HepG2 (cell line): Measurements from ENCODE around the gene NUAK2. TPM values are rescaled to one million over a fixed set of nuclear protein-coding genes. Genes with fewer than 3 reads are reported as not detected.

Experiments used
- ATAC-seq: fragments of 200-7000 bp; cut with Tn5 transposase; 3 replicates; pipeline ENCODE4 v1.9.1; 2020; ENCODE audit warnings: mild to moderate bottlenecking, moderate library complexity
- BruUV-seq: library from RNA; stranded (reverse); fragments of 400-500 nt; replicated peaks from 2 replicates; lab custom pipeline; 2021; lab: Mats Ljungman, UMichigan
- CTCF ChIA-PET: fragments of 300-600 bp; formaldehyde crosslinking; extraction: SDS; loops from one replicate; lab custom pipeline; 2021; ENCODE audit warnings: low total read pairs, inconsistent platforms, low intra/inter-chr PET ratio; lab: Yijun Ruan, JAX
- POLR2A ChIA-PET: fragments of 350-600 bp; sonication (Branson Sonifier 250); formaldehyde crosslinking; loops from one replicate; lab custom pipeline; 2020; ENCODE audit warnings: antibody characterized with exemption, inconsistent platforms; lab: Yijun Ruan, JAX
- DNase-seq: peaks from one replicate; pipeline ENCODE4 v3.0.0-alpha.2; 2015; ENCODE audit warnings: low spot score
- FAIRE-seq: peaks from 3 replicates; lab custom pipeline; 2011; peaks lifted over from hg19 to GRCh38; lab: Jason Lieb, UNC
- H2AFZ ChIP-seq: one replicate; pipeline ENCODE4 v1.6.1; 2011; ENCODE audit warnings: low read length, inconsistent platforms
- H3K27ac ChIP-seq: fragments of 300-600 bp; 3 replicates; pipeline ENCODE4 v1.8.0; 2011; ENCODE audit warnings: mixed run types, mild to moderate bottlenecking, mixed read lengths, low read length, inconsistent platforms; ENCODE audit not compliant: insufficient read depth; ENCODE audit errors: extremely low read length
- H3K27me3 ChIP-seq, 2 experiments: fragments of 200-600 bp in 1 of 2; 2 replicates in 1 of 2; 3 replicates in 1 of 2; pipeline versions ENCODE4 v1.6.0 to v1.8.0; 2011; ENCODE audit warnings: low read length in 2 of 2, mild to moderate bottlenecking in 2 of 2, moderate library complexity in 2 of 2, inconsistent platforms in 1 of 2; ENCODE audit not compliant: insufficient read depth in 2 of 2, control insufficient read depth in 1 of 2
- H3K36me3 ChIP-seq, 2 experiments: fragments of 200-600 bp in 1 of 2; replicated peaks in 1 of 2; 2 replicates in 1 of 2; 3 replicates in 1 of 2; pipeline versions ENCODE4 v1.5.1 to v1.8.0; 2011; ENCODE audit warnings: low read length in 2 of 2, inconsistent platforms in 1 of 2; ENCODE audit not compliant: insufficient read depth in 2 of 2, control insufficient read depth in 1 of 2
- H3K4me1 ChIP-seq: 2 replicates; pipeline ENCODE4 v1.5.1; 2012; ENCODE audit warnings: low read length, inconsistent platforms; ENCODE audit not compliant: insufficient read depth
- H3K4me2 ChIP-seq: 2 replicates; pipeline ENCODE4 v1.6.0; 2011; ENCODE audit warnings: low read depth, low read length, inconsistent platforms
- H3K4me3 ChIP-seq, 3 experiments: fragments of 200-600 bp in 1 of 3; sonication (generic), shearing (Covaris generic) in 1 of 3; replicated peaks in 1 of 3; 2 replicates each; pipeline ENCODE4 v1.5.1; 2011 to 2016; ENCODE audit warnings: low read length in 3 of 3, inconsistent platforms in 2 of 3, low read depth in 2 of 3, mild to moderate bottlenecking in 2 of 3, control low read depth in 1 of 3, mixed read lengths in 1 of 3; ENCODE audit not compliant: insufficient read depth in 1 of 3
- H3K79me2 ChIP-seq: one replicate; pipeline ENCODE4 v1.6.1; 2011; ENCODE audit warnings: low read length, inconsistent platforms; ENCODE audit not compliant: insufficient read depth
- H3K9ac ChIP-seq: 2 replicates; pipeline ENCODE4 v1.6.0; 2011; ENCODE audit warnings: mild to moderate bottlenecking, low read depth, low read length, inconsistent platforms; ENCODE audit not compliant: insufficient read depth
- H3K9me3 ChIP-seq: 2 replicates; pipeline ENCODE4 v1.5.1; 2012; ENCODE audit warnings: mild to moderate bottlenecking, low read length
- H4K20me1 ChIP-seq: 2 replicates; pipeline ENCODE4 v1.6.0; 2011; ENCODE audit warnings: inconsistent platforms, mild to moderate bottlenecking, low read length, moderate library complexity; ENCODE audit not compliant: insufficient read depth
- ATF1 ChIP-seq: IDR thresholded peaks from 2 replicates; pipeline ENCODE4 v1.6.1; 2016; ENCODE audit warnings: mild to moderate bottlenecking, control low read depth
- FOXM1 ChIP-seq: sonication (generic); formaldehyde crosslinking; IDR thresholded peaks from 2 replicates; pipeline ENCODE4 v1.5.0; 2020; ENCODE audit warnings: missing genetic modification reagents
- JUNB ChIP-seq: sonication (generic); formaldehyde crosslinking; IDR thresholded peaks from 2 replicates; pipeline ENCODE4 v1.8.0; 2022; ENCODE audit warnings: missing genetic modification reagents, mild to moderate bottlenecking, borderline replicate concordance
- MBNL3 ChIP-seq: fragments of 250-450 bp; sonication (Bioruptor Pico); conservative IDR thresholded peaks from 2 replicates; pipeline ENCODE4 v1.8.0; 2022; ENCODE audit warnings: mild to moderate bottlenecking, inconsistent platforms
- NFKBIZ ChIP-seq: IDR thresholded peaks from 2 replicates; pipeline ENCODE4 v1.6.1; 2018; ENCODE audit warnings: missing genetic modification reagents, missing compliant biosample characterization
- TSC22D2 ChIP-seq: sonication (generic); formaldehyde crosslinking; IDR thresholded peaks from 2 replicates; pipeline ENCODE4 v1.5.1; 2020; ENCODE audit warnings: missing genetic modification reagents, mild to moderate bottlenecking, borderline replicate concordance
- ZNF20 ChIP-seq: sonication (generic); formaldehyde crosslinking; IDR thresholded peaks from 2 replicates; pipeline ENCODE4 v1.4.0; 2020; ENCODE audit warnings: mild to moderate bottlenecking, moderate library complexity, missing genetic modification reagents
- ZNF629 ChIP-seq: sonication (generic); formaldehyde crosslinking; conservative IDR thresholded peaks from 2 replicates; pipeline ENCODE4 v1.5.0; 2020; ENCODE audit warnings: missing genetic modification reagents
- ZNF678 ChIP-seq: sonication (generic); formaldehyde crosslinking; IDR thresholded peaks from 2 replicates; pipeline ENCODE4 v1.4.0; 2020; ENCODE audit warnings: mild to moderate bottlenecking, missing genetic modification reagents
- WGBS: methylation state at CpG from one replicate; pipeline ENCODE4 v1.1.6; 2017; ENCODE audit warnings: low lambda C conversion rate; 5-methylcytosine and 5-hydroxymethylcytosine counted together
- in situ Hi-C: cut with HindIII; loops from 2 replicates; pipeline ENCODE4 v1.10.0; 2017; ENCODE audit warnings: low pct_unique_long_range_greater_than_20kb; ENCODE audit not compliant: extremely low pct_ligation_motif_present
- intact Hi-C: fragments of 100-400 bp; cut with micrococcal nuclease; formaldehyde crosslinking; loops from one replicate; pipeline ENCODE4 v1.10.0; 2022; ENCODE audit not compliant: unreplicated experiment
- polyA plus RNA-seq, 8 experiments: library from polyadenylated mRNA; depleted of rRNA in 3 of 8; stranded (reverse) in 7 of 8; unstranded in 1 of 8; fragments of >200 nt; fragmentation: Illumina TruSeq in 4 of 8; extraction: Trizol in 4 of 8; gene quantifications; 2 replicates each; pipeline versions ENCODE4 v1.2.1 to v1.2.3, GENCODE V29; 2011 to 2016; ENCODE audit warnings: low read depth in 4 of 8, missing spikeins in 1 of 8, mixed read lengths in 1 of 8; ENCODE audit not compliant: insufficient read depth in 1 of 8
- total RNA-seq, 5 experiments: library from RNA; depleted of rRNA; stranded (reverse); fragments of >200 nt; fragmentation: Illumina TruSeq; extraction: Trizol; gene quantifications; 2 replicates each; pipeline ENCODE4 v1.2.3, GENCODE V29; 2016; ENCODE audit warnings: low read depth in 1 of 5
- TF ChIP-seq, protein P1 (sequence below): sonication (generic); formaldehyde crosslinking; IDR thresholded peaks from 2 replicates; pipeline ENCODE4 v1.8.1; 2023; ENCODE audit warnings: missing genetic modification reagents, mild to moderate bottlenecking, borderline replicate concordance
- TF ChIP-seq, protein P2 (sequence below), 2 experiments: sonication (generic) in 1 of 2; formaldehyde crosslinking in 1 of 2; IDR thresholded peaks; 2 replicates each; pipeline versions ENCODE4 v1.4.0 to v1.6.1; 2018 to 2020; ENCODE audit warnings: missing genetic modification reagents in 2 of 2, borderline replicate concordance in 1 of 2, low read depth in 1 of 2, mild to moderate bottlenecking in 1 of 2, missing biosample characterization in 1 of 2

NUAK2 gene
- total and polyA plus RNA-seq, 2 of the 13 experiments (the other 11 are each of a cell fraction or from before 2014, with no cell fraction given): 0.75 to 1.1 TPM

DNA sequence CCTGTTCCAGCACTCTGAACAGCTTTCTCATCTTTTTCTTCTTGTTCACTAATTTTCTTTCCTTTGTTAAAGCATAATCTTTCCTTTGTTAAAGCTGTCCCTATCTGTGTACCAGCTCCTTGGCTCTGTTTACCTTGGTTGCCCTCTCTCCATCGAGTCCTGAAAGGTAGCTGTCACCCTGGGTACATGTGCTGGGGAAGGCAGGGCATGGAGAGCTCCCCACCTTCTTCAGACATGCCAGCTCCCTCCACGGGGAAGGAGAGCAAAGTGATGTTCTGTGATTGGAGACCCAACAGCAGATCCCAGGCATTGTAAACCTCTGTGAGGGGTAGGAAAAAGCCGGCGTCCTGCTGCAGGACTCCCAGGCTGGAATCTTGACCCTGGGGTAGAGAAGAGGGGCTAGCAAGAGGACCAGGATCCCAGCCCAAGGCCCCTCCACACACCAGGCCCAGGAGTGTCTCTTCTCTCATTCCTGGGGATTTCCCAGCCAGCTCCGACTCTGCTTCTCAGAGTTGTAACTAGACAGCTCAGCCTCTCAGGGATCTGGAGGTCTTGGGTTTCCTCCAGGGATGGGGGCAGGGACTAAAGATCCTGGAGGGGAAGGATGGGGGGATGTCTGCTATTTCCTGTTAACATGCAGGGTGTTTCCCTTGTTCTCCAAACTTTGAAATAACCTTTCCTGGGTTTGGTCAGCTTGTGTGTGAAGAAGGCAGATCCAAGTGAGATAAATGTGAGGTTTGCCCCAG lies 59.4 kb downstream of the NUAK2 start:
- peaks cover 22% of the 10 kb centered on the region for H3K4me1 ChIP-seq
- intact Hi-C loops: no loop called here
- no TSS peak for BruUV-seq
- no peak for DNase-seq
- no peaks in the 10 kb centered on the region for H3K9me3 ChIP-seq
- H3K4me2 ChIP-seq: no peak overlapping the region
- TF ChIP-seq TSC22D2 (CRISPR knock-in tag) (no peak), ZNF20 (CRISPR knock-in tag) (no peak), ZNF629 (no peak), ZNF678 (CRISPR knock-in tag) (no peak), NFKBIZ (CRISPR knock-in tag) (no peak), JUNB (no peak), ATF1 (CRISPR knock-in tag) (no peak), MBNL3 (no peak), FOXM1 (CRISPR knock-in tag) (no peak)
- TF ChIP-seq, protein P1, sequence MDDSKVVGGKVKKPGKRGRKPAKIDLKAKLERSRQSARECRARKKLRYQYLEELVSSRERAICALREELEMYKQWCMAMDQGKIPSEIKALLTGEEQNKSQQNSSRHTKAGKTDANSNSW (CRISPR knock-in tag): no peak
- TF ChIP-seq, protein P2, sequence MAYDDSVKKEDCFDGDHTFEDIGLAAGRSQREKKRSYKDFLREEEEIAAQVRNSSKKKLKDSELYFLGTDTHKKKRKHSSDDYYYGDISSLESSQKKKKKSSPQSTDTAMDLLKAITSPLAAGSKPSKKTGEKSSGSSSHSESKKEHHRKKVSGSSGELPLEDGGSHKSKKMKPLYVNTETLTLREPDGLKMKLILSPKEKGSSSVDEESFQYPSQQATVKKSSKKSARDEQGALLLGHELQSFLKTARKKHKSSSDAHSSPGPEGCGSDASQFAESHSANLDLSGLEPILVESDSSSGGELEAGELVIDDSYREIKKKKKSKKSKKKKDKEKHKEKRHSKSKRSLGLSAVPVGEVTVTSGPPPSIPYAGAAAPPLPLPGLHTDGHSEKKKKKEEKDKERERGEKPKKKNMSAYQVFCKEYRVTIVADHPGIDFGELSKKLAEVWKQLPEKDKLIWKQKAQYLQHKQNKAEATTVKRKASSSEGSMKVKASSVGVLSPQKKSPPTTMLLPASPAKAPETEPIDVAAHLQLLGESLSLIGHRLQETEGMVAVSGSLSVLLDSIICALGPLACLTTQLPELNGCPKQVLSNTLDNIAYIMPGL (CRISPR knock-in tag; IDR thresholded peaks at IDR 0.05; ENCODE audit: borderline replicate concordance in 1 of 2, low read depth in 1 of 2): no peak
- 0% methylated on average over 2 of the region's 5 CpGs for WGBS
- no peak overlapping the region for H3K4me3 ChIP-seq
- no peak overlapping the region for H3K27ac ChIP-seq
- no peak for FAIRE-seq
- H3K79me2 ChIP-seq: no peaks in the 10 kb centered on the region
- CTCF ChIA-PET: no interaction called here
- ATAC-seq: no peak
- peaks cover 6 to 48% of the 10 kb centered on the region in 2 experiments for H3K27me3 ChIP-seq
- no peaks in the 10 kb centered on the region for H4K20me1 ChIP-seq
- POLR2A ChIA-PET: no interaction called here
- no peak overlapping the region for H2AFZ ChIP-seq
- in situ Hi-C loops: no loop called here
- H3K36me3 ChIP-seq: no peaks in the 10 kb centered on the region
- H3K9ac ChIP-seq: no peak overlapping the region
